HG02763 (cell line): ENCODE results near the gene CDC42EP3.

ENCODE experiments used
- ATAC-seq: cut with Tn5 transposase; IDR thresholded peaks from one replicate; pipeline ENCODE4 v1.9.1; 2021; ENCODE audit warnings: mild to moderate bottlenecking, moderate library complexity; ENCODE audit not compliant: unreplicated experiment

The CDC42EP3 gene

GRCh38 chr2:37683921-37684780 lies 12.7 kb upstream of the CDC42EP3 start:
- no peak for ATAC-seq

GRCh38 chr2:37683241-37683640 lies 11.8 kb upstream of the CDC42EP3 start:
- ATAC-seq = no peak

GRCh38 chr2:37682473-37682872 lies 11.0 kb upstream of the CDC42EP3 start:
- no peak for ATAC-seq

GRCh38 chr2:37681587-37681986 lies 10.1 kb upstream of the CDC42EP3 start:
- no peak for ATAC-seq

GRCh38 chr2:37679072-37679695 lies 7.7 kb upstream of the CDC42EP3 start:
- no peak for ATAC-seq

GRCh38 chr2:37676274-37676673 lies 4.8 kb upstream of the CDC42EP3 start:
- no peak for ATAC-seq

GRCh38 chr2:37674946-37675345 lies 3.5 kb upstream of the CDC42EP3 start:
- no peak for ATAC-seq

GRCh38 chr2:37672870-37673184 lies 1.4 kb upstream of the CDC42EP3 start:
- no peak for ATAC-seq

- peak; percentile 44 for ATAC-seq
These were observed 845 bp upstream of the CDC42EP3 start for GRCh38 chr2:37672104-37672869.

- no peak for ATAC-seq
These were observed 318 bp upstream of the CDC42EP3 start for GRCh38 chr2:37671816-37672103.

GRCh38 chr2:37670378-37671008 lies 949 bp downstream of the CDC42EP3 start:
- no peak for ATAC-seq

- no peak for ATAC-seq
These were observed 2.0 kb downstream of the CDC42EP3 start for GRCh38 chr2:37669446-37669845.

GRCh38 chr2:37667704-37668103 lies 3.7 kb downstream of the CDC42EP3 start:
- no peak for ATAC-seq

- ATAC-seq = no peak
These were observed 4.7 kb downstream of the CDC42EP3 start for GRCh38 chr2:37666772-37667171.

GRCh38 chr2:37665604-37666362 lies 5.7 kb downstream of the CDC42EP3 start:
- no peak for ATAC-seq

GRCh38 chr2:37665043-37665442 lies 6.4 kb downstream of the CDC42EP3 start:
- ATAC-seq = no peak

- no peak for ATAC-seq
These were observed 7.2 kb downstream of the CDC42EP3 start for GRCh38 chr2:37664231-37664643.

GRCh38 chr2:37663390-37663789 lies 8.1 kb downstream of the CDC42EP3 start:
- no peak for ATAC-seq

GRCh38 chr2:37659723-37660122 lies 11.7 kb downstream of the CDC42EP3 start:
- ATAC-seq = no peak

- no peak for ATAC-seq
These were observed 12.8 kb downstream of the CDC42EP3 start for GRCh38 chr2:37658682-37659081.

GRCh38 chr2:37657471-37657870 lies 14.0 kb downstream of the CDC42EP3 start:
- ATAC-seq = no peak
